ENCODE data around the gene SLC39A13.

The SLC39A13 gene

DNA sequence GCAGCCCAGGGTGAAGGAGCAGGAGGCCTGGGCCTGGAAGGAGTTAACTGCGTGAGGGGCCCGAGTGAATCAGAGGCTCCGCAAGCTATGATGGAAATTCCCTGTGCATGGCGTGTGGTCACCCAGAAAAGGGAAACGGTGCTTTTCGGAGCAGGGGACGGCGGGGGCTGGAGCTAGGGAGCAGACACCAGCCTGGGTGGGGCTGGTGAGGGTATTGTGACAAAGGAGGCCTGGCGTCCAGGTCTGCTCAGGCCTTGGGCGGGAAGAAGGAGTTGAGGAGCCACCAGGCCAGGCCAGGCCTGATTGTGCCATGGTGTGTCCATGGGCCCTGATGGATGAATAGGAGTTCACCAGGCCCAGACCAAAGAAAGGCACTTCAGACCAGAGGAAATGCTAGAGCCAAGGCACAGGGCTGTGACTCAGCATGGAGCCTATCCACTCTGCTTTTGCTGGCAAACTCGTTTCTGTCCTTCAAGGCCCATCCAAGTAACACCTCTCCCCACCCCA, 17.3 kb upstream of the SLC39A13 start:
- peak; percentile 57 for DNase-seq (ENCODE audit: low read depth)
- no peak overlapping the region for H3K4me3 ChIP-seq (ENCODE audit: low read depth, low read length)
- TF ChIP-seq, protein P1, sequence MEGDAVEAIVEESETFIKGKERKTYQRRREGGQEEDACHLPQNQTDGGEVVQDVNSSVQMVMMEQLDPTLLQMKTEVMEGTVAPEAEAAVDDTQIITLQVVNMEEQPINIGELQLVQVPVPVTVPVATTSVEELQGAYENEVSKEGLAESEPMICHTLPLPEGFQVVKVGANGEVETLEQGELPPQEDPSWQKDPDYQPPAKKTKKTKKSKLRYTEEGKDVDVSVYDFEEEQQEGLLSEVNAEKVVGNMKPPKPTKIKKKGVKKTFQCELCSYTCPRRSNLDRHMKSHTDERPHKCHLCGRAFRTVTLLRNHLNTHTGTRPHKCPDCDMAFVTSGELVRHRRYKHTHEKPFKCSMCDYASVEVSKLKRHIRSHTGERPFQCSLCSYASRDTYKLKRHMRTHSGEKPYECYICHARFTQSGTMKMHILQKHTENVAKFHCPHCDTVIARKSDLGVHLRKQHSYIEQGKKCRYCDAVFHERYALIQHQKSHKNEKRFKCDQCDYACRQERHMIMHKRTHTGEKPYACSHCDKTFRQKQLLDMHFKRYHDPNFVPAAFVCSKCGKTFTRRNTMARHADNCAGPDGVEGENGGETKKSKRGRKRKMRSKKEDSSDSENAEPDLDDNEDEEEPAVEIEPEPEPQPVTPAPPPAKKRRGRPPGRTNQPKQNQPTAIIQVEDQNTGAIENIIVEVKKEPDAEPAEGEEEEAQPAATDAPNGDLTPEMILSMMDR (IDR thresholded peaks at IDR 0.05; ENCODE audit: insufficient read depth, low read depth, low read length, missing control alignments), result no peak

DNA sequence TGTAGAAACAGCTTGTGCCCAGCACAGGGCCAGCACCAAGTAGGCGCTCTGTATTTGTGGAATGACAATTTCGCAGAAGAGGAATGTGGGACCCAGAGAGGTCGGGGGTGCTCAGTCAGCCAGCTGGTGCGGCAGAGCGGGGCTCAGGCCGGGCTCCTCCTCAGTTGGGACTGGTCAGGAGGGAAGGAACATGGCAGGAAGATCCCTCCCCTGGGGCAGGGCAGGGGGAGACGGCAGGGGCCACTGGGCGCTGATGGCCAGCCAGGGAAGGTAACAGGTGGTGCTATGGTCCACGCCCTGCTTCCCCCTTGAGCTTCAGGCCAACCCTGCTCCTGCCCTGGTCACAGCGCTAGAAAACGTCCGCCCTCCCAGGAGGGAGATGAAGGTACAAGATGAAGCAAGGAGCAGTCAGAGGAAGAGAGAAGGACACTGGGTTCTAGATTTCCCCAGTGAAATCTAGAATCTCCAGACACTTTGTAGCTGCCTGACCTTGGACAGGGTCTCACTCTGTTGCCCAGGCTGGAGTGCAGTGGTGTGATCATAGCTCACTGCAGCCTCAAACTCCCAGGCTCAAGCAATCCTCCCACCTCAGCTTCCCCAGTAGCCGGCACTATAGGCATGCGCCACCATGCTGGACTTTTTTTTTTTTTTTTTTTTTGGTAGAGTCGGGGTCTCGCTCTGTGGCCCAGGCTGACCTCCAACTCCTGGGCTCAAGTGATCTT, 16.5 kb upstream of the SLC39A13 start:
- no peak overlapping the region for H3K4me3 ChIP-seq (ENCODE audit: low read depth, low read length)
- no peak for DNase-seq (ENCODE audit: low read depth)
- TF ChIP-seq, protein P1 (IDR thresholded peaks at IDR 0.05; ENCODE audit: insufficient read depth, low read depth, low read length, missing control alignments), result no peak

DNA sequence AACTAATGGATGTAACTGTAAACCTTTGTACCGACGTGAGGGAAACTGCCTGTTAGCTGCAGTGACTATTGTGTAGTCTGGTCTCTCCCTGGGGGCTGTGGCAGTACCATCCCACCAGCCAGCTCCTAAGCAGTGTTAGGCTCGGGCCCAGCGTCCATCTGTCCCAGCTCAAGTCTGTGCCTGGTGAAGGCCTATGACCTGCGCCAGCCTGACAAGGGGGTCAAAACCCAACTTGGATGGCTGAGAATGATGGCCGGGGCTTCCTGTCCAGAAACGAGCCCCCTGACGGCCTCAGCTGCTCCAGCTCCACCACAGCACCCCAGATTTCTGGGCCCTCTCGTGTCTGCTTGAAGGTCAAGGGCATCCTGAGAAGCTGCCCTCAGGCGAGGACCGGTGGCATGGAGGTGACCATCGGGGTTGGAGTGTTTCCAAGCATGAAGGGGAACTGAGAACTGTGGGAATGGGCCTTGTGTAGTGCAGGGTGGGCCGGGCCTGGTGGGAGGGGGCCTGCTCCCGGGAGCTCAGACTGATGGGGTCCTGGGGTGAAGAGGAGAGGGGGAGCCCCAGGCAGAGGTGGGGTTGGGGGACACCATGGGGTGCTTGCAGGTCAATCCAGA, 15.7 kb upstream of the SLC39A13 start:
- TF ChIP-seq, protein P1 (IDR thresholded peaks at IDR 0.05; ENCODE audit: insufficient read depth, low read depth, low read length, missing control alignments), result no peak
- H3K4me3 ChIP-seq (ENCODE audit: low read depth, low read length), result no peak overlapping the region
- no peak for DNase-seq (ENCODE audit: low read depth)

DNA sequence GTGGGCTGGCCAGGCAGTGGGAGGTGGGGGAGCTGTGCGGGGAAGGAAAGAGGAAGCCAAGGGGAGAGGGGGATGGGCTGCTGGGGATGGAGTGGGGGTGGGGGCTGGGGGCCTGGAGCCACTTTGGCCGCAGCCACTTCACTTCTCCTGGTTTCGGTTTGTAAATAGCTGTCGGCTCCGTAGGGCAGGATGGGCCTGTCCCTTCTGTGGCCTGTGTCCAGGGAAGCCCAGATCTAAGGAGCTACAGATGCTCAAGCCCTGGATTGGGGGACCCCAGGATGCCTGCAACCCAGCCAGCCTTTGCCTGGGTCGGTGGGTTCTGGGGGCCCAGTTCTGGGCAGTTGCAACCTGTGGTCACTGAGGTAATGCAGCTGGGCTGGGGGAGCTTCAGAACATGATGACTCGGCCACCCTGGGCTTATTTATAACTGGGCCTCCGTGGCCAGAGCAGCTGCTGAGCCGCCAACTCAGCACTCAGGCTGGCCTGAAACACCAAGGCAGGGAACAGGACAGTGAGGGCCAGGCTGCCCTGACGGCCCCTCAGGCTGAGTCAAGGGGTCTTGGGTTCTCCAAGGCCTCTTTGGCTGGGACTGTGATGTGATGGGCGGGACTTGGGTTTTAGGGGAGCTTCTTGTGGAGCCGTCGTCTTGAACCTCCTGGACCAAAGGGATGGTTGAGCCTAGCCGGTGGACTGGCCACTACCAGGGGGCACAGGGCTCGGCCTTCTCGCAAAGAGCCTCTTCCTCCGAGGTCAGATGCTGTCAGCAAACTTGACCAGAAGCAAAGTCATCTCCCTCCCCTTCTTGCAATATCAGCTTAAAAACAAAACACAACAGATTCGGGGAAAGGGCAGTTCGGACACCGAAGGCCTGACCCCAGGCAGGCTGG, 15.0 kb upstream of the SLC39A13 start:
- TF ChIP-seq, protein P1 (IDR thresholded peaks at IDR 0.05; ENCODE audit: insufficient read depth, low read depth, low read length, missing control alignments), result no peak
- H3K4me3 ChIP-seq (ENCODE audit: low read depth, low read length), result no peak overlapping the region
- no peak for DNase-seq (ENCODE audit: low read depth)

DNA sequence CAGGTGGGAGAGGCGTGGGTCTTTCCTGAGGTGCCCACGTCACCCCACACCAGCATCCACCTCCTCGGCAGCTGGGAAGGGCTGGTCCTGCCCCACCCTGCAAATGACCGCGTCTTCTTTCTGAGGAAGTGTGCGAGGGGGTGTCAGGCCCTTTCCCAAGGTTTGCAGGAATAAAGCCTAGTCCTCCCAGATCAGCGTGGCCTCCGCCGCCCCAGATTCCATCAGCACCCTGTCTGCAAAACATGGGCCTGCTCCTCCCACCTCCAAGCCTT, 14.4 kb upstream of the SLC39A13 start:
- H3K4me3 ChIP-seq (ENCODE audit: low read depth, low read length), result no peak overlapping the region
- no peak for DNase-seq (ENCODE audit: low read depth)
- TF ChIP-seq, protein P1 (IDR thresholded peaks at IDR 0.05; ENCODE audit: insufficient read depth, low read depth, low read length, missing control alignments), result no peak

DNA sequence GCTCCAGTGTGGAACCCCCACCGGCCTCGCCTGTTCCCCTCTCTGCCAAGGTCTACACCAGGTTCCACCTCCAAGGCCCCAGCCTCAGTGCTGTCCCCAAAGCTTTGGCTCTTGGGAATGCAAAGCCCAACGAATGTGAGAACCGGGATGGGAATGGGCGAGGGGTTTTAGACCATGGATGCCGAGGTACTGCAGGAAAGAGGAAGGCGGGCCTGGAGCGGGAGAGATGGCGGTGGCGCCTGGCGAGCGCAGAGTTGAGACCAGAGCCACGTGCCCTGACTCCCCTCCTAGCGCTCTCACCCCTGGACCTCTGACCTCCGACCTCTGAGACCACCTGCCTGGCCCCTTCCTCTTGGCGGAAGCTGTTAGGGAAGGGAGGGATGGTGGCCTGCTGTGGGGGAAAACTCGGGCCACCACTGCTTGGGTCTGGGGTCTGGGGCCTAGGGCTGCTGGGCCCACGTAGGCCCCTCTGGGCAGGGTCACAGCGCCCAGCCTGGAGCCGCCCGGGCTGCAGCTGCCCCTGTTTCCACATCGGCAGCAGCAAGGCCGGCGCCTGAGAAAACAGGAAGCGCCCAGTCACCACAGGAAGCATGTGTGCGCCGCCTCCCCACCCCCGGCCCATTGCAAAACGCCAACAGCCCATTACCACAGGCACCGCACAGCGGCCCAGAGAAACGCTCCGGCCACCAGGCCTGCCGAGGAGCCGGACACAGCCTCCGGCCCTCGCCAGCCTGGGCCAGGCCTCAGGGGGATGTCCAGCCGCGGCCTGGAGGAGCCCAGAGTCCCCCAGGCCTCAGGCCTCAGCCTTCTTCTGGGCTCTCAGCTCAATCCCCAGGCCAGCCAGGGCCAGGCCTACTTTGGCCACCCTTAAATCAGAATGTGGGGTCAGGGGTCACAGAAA, 13.8 kb upstream of the SLC39A13 start:
- peak overlapping the region; percentile 58 for H3K4me3 ChIP-seq (ENCODE audit: low read depth, low read length)
- peak; percentile 88 for DNase-seq (ENCODE audit: low read depth)
- TF ChIP-seq, protein P1 (IDR thresholded peaks at IDR 0.05; ENCODE audit: insufficient read depth, low read depth, low read length, missing control alignments), result no peak

Measured in GM12865 (cell line).